OCI-LY7 (cell line): ENCODE data around the gene ST6GALNAC6.

Source experiments
- CTCF ChIP-seq: fragments of 200-600 bp; sonication (generic); conservative IDR thresholded peaks from 2 replicates; pipeline ENCODE4 v1.5.1; 2014; ENCODE audit warnings: mild to moderate bottlenecking, antibody characterized with exemption, low read length, moderate library complexity, mixed read lengths
- EZH2phosphoT487 ChIP-seq: fragments of 200-600 bp; sonication (generic); IDR thresholded peaks from 2 replicates; pipeline ENCODE4 v1.6.1; 2018; ENCODE audit warnings: low read depth, borderline replicate concordance, mild to moderate bottlenecking, mixed run types, antibody characterized with exemption, low read length, moderate library complexity, mixed read lengths

GRCh38 chr9:127925959-127926905 lies 26.8 kb upstream of the ST6GALNAC6 start:
- TF ChIP-seq CTCF = no peak
- TF ChIP-seq EZH2phosphoT487 = no peak
